Chondrocyte (in vitro differentiated cells): ENCODE measurements around the gene RHOBTB1. TPM values are rescaled to one million over a fixed set of nuclear protein-coding genes. Genes with fewer than 3 reads are reported as not detected.
A peak's percentile ranks its signal among the peaks of the same experiment; 100 is the strongest.

Experiments
- DNase-seq: peaks from one replicate; pipeline ENCODE4 v3.0.0; 2021; ENCODE audit warnings: mixed read lengths, low spot score
- H3K27ac Mint-ChIP-seq: one replicate; pipeline ENCODE4 v1.8.0; 2021; ENCODE audit warnings: mild to moderate bottlenecking, moderate library complexity, mixed read lengths; ENCODE audit not compliant: unreplicated experiment
- H3K27me3 Mint-ChIP-seq: 2 replicates; pipeline ENCODE4 v1.8.0; 2021; ENCODE audit warnings: low read depth, mixed read lengths
- H3K36me3 Mint-ChIP-seq: 2 replicates; pipeline ENCODE4 v1.8.0; 2021; ENCODE audit warnings: low read depth, mixed read lengths
- H3K4me1 Mint-ChIP-seq: 2 replicates; pipeline ENCODE4 v1.8.0; 2021; ENCODE audit warnings: low read depth, mild to moderate bottlenecking, mixed read lengths
- H3K4me3 Mint-ChIP-seq: one replicate; pipeline ENCODE4 v1.8.0; 2021; ENCODE audit warnings: mild to moderate bottlenecking, moderate library complexity, mixed read lengths; ENCODE audit not compliant: unreplicated experiment
- H3K9me3 Mint-ChIP-seq: 2 replicates; pipeline ENCODE4 v1.8.0; 2021; ENCODE audit warnings: low read depth, mixed read lengths
- CTCF ChIP-seq: fragments of 200-600 bp; sonication (generic); IDR thresholded peaks from 2 replicates; pipeline ENCODE4 v1.5.0; 2021; ENCODE audit warnings: antibody characterized with exemption, mild to moderate bottlenecking, moderate library complexity
- total RNA-seq: library from RNA; stranded (reverse); gene quantifications from 3 replicates; pipeline ENCODE4 v1.2.1, GENCODE V29; 2021

Gene RHOBTB1
- total RNA-seq, 1 donor from 2014 or later = 19.2 TPM

GRCh38 chr10:60968504-60968903 is 24.5 kb upstream of the RHOBTB1 start:
- Mint-ChIP-seq H3K4me1 (peaks cover 15% of the 10 kb centered on the region), H3K4me3 (no peak overlapping the region), H3K9me3 (no peaks in the 10 kb centered on the region), H3K36me3 (no peaks in the 10 kb centered on the region), H3K27me3 (no peaks in the 10 kb centered on the region), H3K27ac (no peak overlapping the region)
- no peak for TF ChIP-seq CTCF
- no peak for DNase-seq

DNA sequence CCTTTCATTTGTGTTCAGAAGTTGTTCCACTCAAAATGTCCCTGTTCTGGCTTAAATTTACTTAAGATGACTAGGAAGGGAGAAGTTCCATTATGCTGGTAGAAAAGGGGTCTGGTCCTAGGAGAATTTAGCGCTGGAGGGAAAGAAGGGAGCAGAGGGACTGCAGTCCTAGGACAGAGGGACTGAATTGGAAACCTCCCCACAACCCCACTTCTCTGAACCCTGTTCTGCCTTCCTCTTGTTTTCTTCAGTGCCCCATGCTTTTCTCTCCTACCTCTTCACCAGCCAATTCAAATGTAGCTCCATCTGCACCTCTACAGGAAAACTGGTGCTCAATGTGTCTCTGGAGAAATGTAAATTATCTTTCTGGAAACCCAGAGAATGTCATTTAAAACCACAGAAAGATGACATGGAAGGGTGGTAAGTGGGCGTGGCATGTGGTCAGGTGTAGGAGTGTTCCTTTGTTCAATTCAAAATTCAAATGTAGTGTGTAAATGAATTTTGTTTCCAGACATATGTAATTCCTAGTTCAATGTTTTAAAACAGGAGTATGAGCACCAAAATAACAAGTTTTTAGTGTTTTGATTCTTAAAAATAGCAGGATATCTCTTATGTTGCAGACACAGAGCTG is 24.0 kb upstream of the RHOBTB1 start:
- no peak for TF ChIP-seq CTCF
- no peak overlapping the region for H3K4me3 Mint-ChIP-seq
- H3K27me3 Mint-ChIP-seq = no peaks in the 10 kb centered on the region
- no peak overlapping the region for H3K27ac Mint-ChIP-seq
- peaks cover 20% of the 10 kb centered on the region for H3K4me1 Mint-ChIP-seq
- no peaks in the 10 kb centered on the region for H3K9me3 Mint-ChIP-seq
- H3K36me3 Mint-ChIP-seq = no peaks in the 10 kb centered on the region
- no peak for DNase-seq

- no peaks in the 10 kb centered on the region for H3K27me3 Mint-ChIP-seq
- H3K36me3 Mint-ChIP-seq = no peaks in the 10 kb centered on the region
- TF ChIP-seq CTCF = no peak
- DNase-seq = no peak
- no peak overlapping the region for H3K4me3 Mint-ChIP-seq
- peaks cover 24% of the 10 kb centered on the region for H3K4me1 Mint-ChIP-seq
- H3K9me3 Mint-ChIP-seq = no peaks in the 10 kb centered on the region
- no peak overlapping the region for H3K27ac Mint-ChIP-seq
These were observed 23.3 kb upstream of the RHOBTB1 start for GRCh38 chr10:60967260-60967659.

GRCh38 chr10:60965696-60966095 is 21.7 kb upstream of the RHOBTB1 start:
- Mint-ChIP-seq H3K9me3 (no peaks in the 10 kb centered on the region), H3K36me3 (no peaks in the 10 kb centered on the region), H3K4me3 (no peak overlapping the region), H3K27ac (no peak overlapping the region), H3K4me1 (peaks cover 24% of the 10 kb centered on the region), H3K27me3 (no peaks in the 10 kb centered on the region)
- TF ChIP-seq CTCF = no peak
- DNase-seq = no peak

- Mint-ChIP-seq H3K4me1 (peaks cover 27% of the 10 kb centered on the region), H3K27me3 (no peaks in the 10 kb centered on the region), H3K27ac (peak overlapping the region; percentile 93), H3K9me3 (no peaks in the 10 kb centered on the region), H3K4me3 (peak overlapping the region; percentile 24), H3K36me3 (no peaks in the 10 kb centered on the region)
- peak; percentile 97 for TF ChIP-seq CTCF
- no peak for DNase-seq
These were observed 20.6 kb upstream of the RHOBTB1 start for GRCh38 chr10:60964257-60965235.
